Neural progenitor cell (in vitro differentiated cells): Measurements from ENCODE around the gene NEDD9. TPM values are rescaled to one million over a fixed set of nuclear protein-coding genes. Genes with fewer than 3 reads are reported as not detected.

Source experiments
- DNase-seq: peaks from one replicate; pipeline ENCODE4 v3.0.0-alpha.2; 2016; ENCODE audit warnings: low spot score
- H2AFZ ChIP-seq: fragments of 200-600 bp; sonication (generic); replicated peaks from 2 replicates; pipeline ENCODE4 v1.6.1; 2016; ENCODE audit warnings: antibody characterized with exemption
- H3F3A ChIP-seq: fragments of 200-600 bp; sonication (generic); 2 replicates; pipeline ENCODE4 v1.6.1; 2016; ENCODE audit warnings: antibody characterized with exemption, low read depth
- H3K27ac ChIP-seq: fragments of 200-600 bp; sonication (generic); 2 replicates; pipeline ENCODE4 v1.5.1; 2016; ENCODE audit warnings: mild to moderate bottlenecking
- H3K27me3 ChIP-seq: fragments of 200-600 bp; sonication (generic); 2 replicates; pipeline ENCODE4 v1.6.1; 2016; ENCODE audit warnings: mild to moderate bottlenecking, moderate library complexity
- H3K36me3 ChIP-seq: fragments of 200-600 bp; sonication (generic); 2 replicates; pipeline ENCODE4 v1.5.1; 2016
- H3K4me1 ChIP-seq: fragments of 200-600 bp; sonication (generic); 2 replicates; pipeline ENCODE4 v1.6.1; 2016; ENCODE audit warnings: mixed run types
- H3K4me2 ChIP-seq: fragments of 200-600 bp; sonication (generic); 2 replicates; pipeline ENCODE4 v1.6.1; 2016
- H3K4me3 ChIP-seq: fragments of 200-600 bp; sonication (generic); 2 replicates; pipeline ENCODE4 v1.5.1; 2016
- H3K79me2 ChIP-seq: fragments of 200-600 bp; sonication (generic); 2 replicates; pipeline ENCODE4 v1.6.1; 2016; ENCODE audit warnings: low read depth
- H3K9ac ChIP-seq: fragments of 200-600 bp; sonication (generic); 2 replicates; pipeline ENCODE4 v1.6.1; 2016
- H3K9me3 ChIP-seq: fragments of 200-600 bp; sonication (generic); 2 replicates; pipeline ENCODE4 v1.5.1; 2016; ENCODE audit warnings: low read depth
- H4K20me1 ChIP-seq: fragments of 200-600 bp; sonication (generic); 2 replicates; pipeline ENCODE4 v1.6.1; 2016; ENCODE audit warnings: low read depth
- H3K27ac Mint-ChIP-seq: 3 replicates; pipeline ENCODE4 v1.8.0; 2021; ENCODE audit warnings: mixed read lengths
- H3K27me3 Mint-ChIP-seq: 2 replicates; pipeline ENCODE4 v1.8.0; 2022; ENCODE audit warnings: low read depth, mild to moderate bottlenecking, inconsistent platforms, moderate library complexity, mixed read lengths; ENCODE audit not compliant: insufficient read depth
- H3K36me3 Mint-ChIP-seq: 3 replicates; pipeline ENCODE4 v1.8.0; 2021; ENCODE audit warnings: mixed read lengths
- H3K4me1 Mint-ChIP-seq: 3 replicates; pipeline ENCODE4 v1.8.0; 2021; ENCODE audit warnings: mixed read lengths
- H3K4me3 Mint-ChIP-seq: 3 replicates; pipeline ENCODE4 v1.8.0; 2021; ENCODE audit warnings: mild to moderate bottlenecking, moderate library complexity, mixed read lengths
- H3K9me3 Mint-ChIP-seq: 3 replicates; pipeline ENCODE4 v1.8.0; 2020; ENCODE audit warnings: mixed read lengths
- EZH2phosphoT487 ChIP-seq: fragments of 200-600 bp; sonication (generic); IDR thresholded peaks from 2 replicates; pipeline ENCODE4 v1.6.1; 2017; ENCODE audit warnings: antibody characterized with exemption
- small RNA-seq: library from RNA; depleted of rRNA; stranded (forward); fragments of <200 nt; gene quantifications from one replicate; pipeline ENCODE3, GENCODE V24; 2015
- total RNA-seq: library from RNA; depleted of rRNA; stranded (reverse); fragments of >200 nt; gene quantifications from 2 replicates; pipeline ENCODE4 v1.2.3, GENCODE V29; 2015; ENCODE audit warnings: low replicate concordance
- TF ChIP-seq, protein P1 (sequence below): fragments of 200-600 bp; sonication (generic); IDR thresholded peaks from 2 replicates; pipeline ENCODE4 v1.5.1; 2017; ENCODE audit warnings: antibody characterized with exemption, mild to moderate bottlenecking

NEDD9 gene
- total RNA-seq, 1 donor from 2014 or later: 4.9 TPM

DNA sequence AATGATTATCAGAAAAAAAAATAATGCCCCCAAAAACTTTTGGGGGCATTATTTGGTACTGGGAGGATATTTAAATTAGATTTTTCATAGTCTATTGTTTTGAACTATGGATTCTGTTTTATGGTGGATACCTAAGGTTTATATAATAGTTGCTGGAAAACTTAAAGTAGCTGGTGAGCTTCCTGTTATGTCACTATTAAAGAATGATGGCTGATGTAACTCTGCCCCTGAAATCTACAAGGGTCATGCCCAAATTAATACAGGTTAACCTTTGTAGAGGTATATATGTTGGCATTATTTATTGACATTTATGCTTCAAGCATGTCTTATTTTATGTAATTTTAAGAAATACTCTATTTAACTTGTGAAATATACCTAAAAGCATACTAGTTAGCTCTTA, 95.7 kb downstream of the NEDD9 start:
- Histone ChIP-seq H3K4me2 (no peak overlapping the region), H3K9me3 (no peaks in the 10 kb centered on the region), H3K27me3 (no peaks in the 10 kb centered on the region), H3K36me3 (no peaks in the 10 kb centered on the region), H3K27ac (no peak overlapping the region), H3F3A (no peaks in the 10 kb centered on the region), H3K9ac (no peak overlapping the region), H4K20me1 (no peaks in the 10 kb centered on the region), H3K4me3 (no peak overlapping the region), H2AFZ (no peak overlapping the region), H3K4me1 (peaks cover 6% of the 10 kb centered on the region), H3K79me2 (no peaks in the 10 kb centered on the region)
- no peaks in the 10 kb centered on the region for H3K4me1 Mint-ChIP-seq
- peaks cover 2% of the 10 kb centered on the region for H3K27me3 Mint-ChIP-seq
- H3K4me3 Mint-ChIP-seq: no peak overlapping the region
- H3K9me3 Mint-ChIP-seq: no peaks in the 10 kb centered on the region
- TF ChIP-seq, protein P1, sequence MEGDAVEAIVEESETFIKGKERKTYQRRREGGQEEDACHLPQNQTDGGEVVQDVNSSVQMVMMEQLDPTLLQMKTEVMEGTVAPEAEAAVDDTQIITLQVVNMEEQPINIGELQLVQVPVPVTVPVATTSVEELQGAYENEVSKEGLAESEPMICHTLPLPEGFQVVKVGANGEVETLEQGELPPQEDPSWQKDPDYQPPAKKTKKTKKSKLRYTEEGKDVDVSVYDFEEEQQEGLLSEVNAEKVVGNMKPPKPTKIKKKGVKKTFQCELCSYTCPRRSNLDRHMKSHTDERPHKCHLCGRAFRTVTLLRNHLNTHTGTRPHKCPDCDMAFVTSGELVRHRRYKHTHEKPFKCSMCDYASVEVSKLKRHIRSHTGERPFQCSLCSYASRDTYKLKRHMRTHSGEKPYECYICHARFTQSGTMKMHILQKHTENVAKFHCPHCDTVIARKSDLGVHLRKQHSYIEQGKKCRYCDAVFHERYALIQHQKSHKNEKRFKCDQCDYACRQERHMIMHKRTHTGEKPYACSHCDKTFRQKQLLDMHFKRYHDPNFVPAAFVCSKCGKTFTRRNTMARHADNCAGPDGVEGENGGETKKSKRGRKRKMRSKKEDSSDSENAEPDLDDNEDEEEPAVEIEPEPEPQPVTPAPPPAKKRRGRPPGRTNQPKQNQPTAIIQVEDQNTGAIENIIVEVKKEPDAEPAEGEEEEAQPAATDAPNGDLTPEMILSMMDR: no peak
- TF ChIP-seq EZH2phosphoT487: no peak
- DNase-seq: no peak
- peaks cover 9% of the 10 kb centered on the region for H3K36me3 Mint-ChIP-seq
- no peak overlapping the region for H3K27ac Mint-ChIP-seq

Small RNA genes within 50 kb of the gene (small RNA-seq; reads per million reads assigned to genes)
- gene AL136139.1: not detected

Other genes with a start within 250 kb of the NEDD9 start
- 5.8 and 9.1 TPM in 2 replicates for gene ELOVL2, start 188.4 kb downstream of the NEDD9 start, total RNA-seq
- 5.4 and 7.8 TPM in 2 replicates for gene SMIM13, start 138.8 kb downstream of the NEDD9 start, total RNA-seq
- not detected in 2 replicates for gene ERVFRD-1, start 120.9 kb downstream of the NEDD9 start, total RNA-seq